Measurements from ENCODE around the gene SHROOM3. TPM values are rescaled to one million over a fixed set of nuclear protein-coding genes. Genes with fewer than 3 reads are reported as not detected.

SHROOM3 gene
- total RNA-seq, 4 donors from 2014 or later = 20.3 to 50.9 (median 34.9) TPM

DNA sequence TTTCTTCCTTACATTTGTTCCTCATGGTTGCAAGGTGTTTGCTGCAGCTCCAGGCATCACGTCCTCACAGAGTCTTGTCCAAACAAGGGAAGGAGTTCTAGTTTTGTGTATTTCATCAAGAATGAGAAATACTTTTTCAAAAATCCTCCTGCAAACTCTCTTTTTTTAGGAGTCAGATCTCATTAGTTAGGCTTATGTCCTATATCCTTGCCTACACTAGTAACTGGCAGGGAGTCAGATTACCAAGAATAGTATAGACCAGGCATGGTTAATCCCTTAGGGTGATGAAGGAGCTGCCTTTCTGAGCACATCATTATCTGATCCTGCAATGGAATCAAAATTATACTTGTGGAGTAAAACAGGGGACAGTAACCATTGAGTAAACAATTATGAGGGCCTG, 160.4 kb downstream of the SHROOM3 start:
- Histone ChIP-seq H3K27me3 (no peaks in the 10 kb centered on the region), H3K4me1 (peaks cover 0 to 3% (median 0%) of the 10 kb centered on the region in 3 donors), H3K4me3 (no peak overlapping the region), H3K9me3 (no peaks in the 10 kb centered on the region), H3K27ac (no peak overlapping the region), H3K36me3 (no peaks in the 10 kb centered on the region)
- TF ChIP-seq, protein P1, sequence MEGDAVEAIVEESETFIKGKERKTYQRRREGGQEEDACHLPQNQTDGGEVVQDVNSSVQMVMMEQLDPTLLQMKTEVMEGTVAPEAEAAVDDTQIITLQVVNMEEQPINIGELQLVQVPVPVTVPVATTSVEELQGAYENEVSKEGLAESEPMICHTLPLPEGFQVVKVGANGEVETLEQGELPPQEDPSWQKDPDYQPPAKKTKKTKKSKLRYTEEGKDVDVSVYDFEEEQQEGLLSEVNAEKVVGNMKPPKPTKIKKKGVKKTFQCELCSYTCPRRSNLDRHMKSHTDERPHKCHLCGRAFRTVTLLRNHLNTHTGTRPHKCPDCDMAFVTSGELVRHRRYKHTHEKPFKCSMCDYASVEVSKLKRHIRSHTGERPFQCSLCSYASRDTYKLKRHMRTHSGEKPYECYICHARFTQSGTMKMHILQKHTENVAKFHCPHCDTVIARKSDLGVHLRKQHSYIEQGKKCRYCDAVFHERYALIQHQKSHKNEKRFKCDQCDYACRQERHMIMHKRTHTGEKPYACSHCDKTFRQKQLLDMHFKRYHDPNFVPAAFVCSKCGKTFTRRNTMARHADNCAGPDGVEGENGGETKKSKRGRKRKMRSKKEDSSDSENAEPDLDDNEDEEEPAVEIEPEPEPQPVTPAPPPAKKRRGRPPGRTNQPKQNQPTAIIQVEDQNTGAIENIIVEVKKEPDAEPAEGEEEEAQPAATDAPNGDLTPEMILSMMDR (IDR thresholded peaks at IDR 0.05) = no peak
- TF ChIP-seq POLR2A (IDR thresholded peaks at IDR 0.05) = no peak
- 83 to 100% methylated on average over 1 of the region's 1 CpG for WGBS, 2 donors
- DNase-seq = no peak
- intact Hi-C loops (cut with DNase I) = no loop called here

DNA sequence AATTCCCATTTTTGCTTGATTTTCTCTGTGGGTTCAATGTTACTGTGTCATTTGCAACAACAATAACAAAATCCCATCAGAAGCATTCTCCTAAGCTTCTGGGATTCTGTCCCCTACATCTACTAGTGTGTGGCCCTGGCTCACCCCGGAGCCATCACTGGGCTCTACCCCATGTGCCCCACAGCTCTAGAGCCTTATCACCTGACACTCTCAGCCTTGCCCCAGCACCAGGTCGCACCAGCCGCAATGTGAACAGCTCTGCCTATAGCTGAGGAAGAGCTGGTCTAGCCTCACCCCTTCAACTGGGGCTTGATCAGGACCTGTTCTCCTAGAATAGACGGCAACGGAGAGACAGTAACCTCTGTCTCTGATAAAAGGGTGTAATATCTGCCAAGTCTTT, 161.7 kb downstream of the SHROOM3 start:
- Histone ChIP-seq H3K27me3 (no peaks in the 10 kb centered on the region), H3K36me3 (no peaks in the 10 kb centered on the region), H3K4me3 (no peak overlapping the region), H3K4me1 (no peaks in the 10 kb centered on the region), H3K27ac (no peak overlapping the region), H3K9me3 (no peaks in the 10 kb centered on the region)
- intact Hi-C loops (cut with DNase I) = no loop called here
- no peak for DNase-seq
- WGBS, 2 donors = 44 to 93% methylated on average over 2 to 5 of the region's 5 CpGs
- TF ChIP-seq, protein P1 (IDR thresholded peaks at IDR 0.05) = no peak
- TF ChIP-seq POLR2A (IDR thresholded peaks at IDR 0.05) = no peak

DNA sequence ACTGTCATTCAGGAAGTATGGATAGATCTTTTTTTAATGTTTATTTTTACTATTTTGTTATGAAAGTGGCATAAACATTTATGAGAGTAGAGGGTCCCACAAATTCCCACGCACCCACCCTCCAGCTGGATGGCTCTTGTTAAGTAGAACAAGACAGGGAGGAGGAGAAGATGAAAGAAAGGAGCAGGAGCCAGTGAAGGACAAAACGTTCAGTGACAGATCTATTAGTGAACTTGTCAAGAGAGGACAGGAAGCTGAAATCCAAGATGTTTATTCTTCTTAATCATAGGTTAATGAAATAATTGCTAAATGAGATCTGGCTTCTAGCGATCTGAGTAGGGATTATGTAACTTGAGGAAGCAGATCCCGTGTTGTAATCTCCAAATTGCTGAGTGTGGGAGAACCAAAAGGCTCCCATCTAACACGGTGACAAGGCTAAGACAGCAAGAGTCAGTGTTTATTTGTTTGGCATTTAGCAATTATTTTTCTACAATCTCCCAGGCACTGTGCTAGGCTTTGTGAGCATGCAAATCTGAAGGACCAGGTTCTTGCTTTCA, 162.5 kb downstream of the SHROOM3 start:
- intact Hi-C loops (cut with DNase I) = no loop called here
- no peak overlapping the region for H3K27ac ChIP-seq
- no peak for DNase-seq
- no peak overlapping the region for H3K4me3 ChIP-seq
- 28 to 44% methylated on average over 5 of the region's 5 CpGs for WGBS, 2 donors
- H3K9me3 ChIP-seq = no peaks in the 10 kb centered on the region
- no peaks in the 10 kb centered on the region for H3K36me3 ChIP-seq
- H3K4me1 ChIP-seq = no peaks in the 10 kb centered on the region
- no peak for TF ChIP-seq POLR2A (IDR thresholded peaks at IDR 0.05)
- TF ChIP-seq, protein P1 (IDR thresholded peaks at IDR 0.05) = no peak
- H3K27me3 ChIP-seq = no peaks in the 10 kb centered on the region

DNA sequence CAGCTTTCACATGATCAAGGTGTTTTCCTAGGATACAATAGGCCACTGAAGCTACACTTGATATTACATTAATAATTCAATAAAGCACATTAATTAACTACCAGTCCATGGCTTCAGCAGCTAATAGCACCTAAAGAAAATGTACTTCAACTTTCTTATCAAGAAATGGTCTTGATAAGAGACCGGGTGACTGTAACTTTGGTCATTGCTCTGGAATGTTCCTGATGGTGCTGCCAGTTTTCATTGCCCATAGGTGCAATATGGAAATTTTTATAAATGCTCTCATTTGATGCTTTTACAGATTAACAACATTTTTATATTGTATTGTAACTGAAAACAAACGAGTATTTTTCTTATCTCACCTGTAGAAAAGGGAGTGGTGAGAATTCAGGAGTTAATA, 165.4 kb downstream of the SHROOM3 start:
- 56 to 65% methylated on average over 2 of the region's 2 CpGs for WGBS, 2 donors
- Histone ChIP-seq H3K9me3 (no peaks in the 10 kb centered on the region), H3K27me3 (no peaks in the 10 kb centered on the region), H3K27ac (no peak overlapping the region), H3K36me3 (no peaks in the 10 kb centered on the region), H3K4me3 (no peak overlapping the region), H3K4me1 (no peaks in the 10 kb centered on the region)
- intact Hi-C loops (cut with DNase I) = no loop called here
- TF ChIP-seq POLR2A (IDR thresholded peaks at IDR 0.05) = no peak
- TF ChIP-seq, protein P1 (IDR thresholded peaks at IDR 0.05) = no peak
- DNase-seq = no peak

DNA sequence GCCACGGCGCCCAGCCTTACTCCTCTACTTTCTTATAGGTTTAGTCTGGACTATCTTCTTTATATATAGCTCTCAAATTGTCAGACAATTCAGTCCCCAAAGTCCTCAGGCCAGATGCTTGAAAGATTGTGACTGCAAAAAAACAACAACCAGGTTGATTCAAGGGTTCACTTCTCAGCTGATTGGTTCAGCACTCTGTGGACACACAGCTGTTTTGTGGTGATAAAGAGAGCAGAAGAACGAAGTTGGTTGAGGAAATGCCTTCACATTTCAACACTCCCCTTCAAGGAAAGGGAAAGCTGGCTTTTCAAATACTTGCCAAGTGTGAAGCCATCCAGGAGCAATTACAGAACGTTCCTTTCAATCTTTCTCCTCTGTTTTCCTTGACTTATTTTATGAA, 166.8 kb downstream of the SHROOM3 start:
- H3K4me3 ChIP-seq = no peak overlapping the region
- WGBS, 2 donors = 45 to 54% methylated on average over 4 of the region's 4 CpGs
- H3K27ac ChIP-seq = no peak overlapping the region
- TF ChIP-seq, protein P1 (IDR thresholded peaks at IDR 0.05) = no peak
- TF ChIP-seq POLR2A (IDR thresholded peaks at IDR 0.05) = no peak
- H3K4me1 ChIP-seq = no peaks in the 10 kb centered on the region
- H3K36me3 ChIP-seq = no peaks in the 10 kb centered on the region
- H3K27me3 ChIP-seq = no peaks in the 10 kb centered on the region
- no peak for DNase-seq
- H3K9me3 ChIP-seq = no peaks in the 10 kb centered on the region
- intact Hi-C loops (cut with DNase I) = no loop called here
